ENCODE results near the gene KRTAP13-3. TPM values are rescaled to one million over a fixed set of nuclear protein-coding genes. Genes with fewer than 3 reads are reported as not detected.

KRTAP13-3 gene
- total and polyA plus RNA-seq, 10 of the 15 experiments (the other 5 are each of a cell fraction or from before 2014, with no cell fraction given), result not detected

GRCh38 chr21:30430170-30430655, 4.5 kb upstream of the KRTAP13-3 start, which contains the start of gene KRTAP13-4:
Gene KRTAP13-4 (plus strand): TSS chr21:30430220. CDS start chr21:30430276, 56 bp downstream.
- H3K9me3 ChIP-seq (replicated peaks; ENCODE audit: control insufficient read depth, insufficient read depth, low read length), result no peaks in the 10 kb centered on the region; the same call in 2 of the 3 replicates
- H4K20me1 ChIP-seq (ENCODE audit: control insufficient read depth, insufficient read depth), result no peaks in the 10 kb centered on the region
- FAIRE-seq (no peak), ATAC-seq (no peak), DNase-seq (ENCODE audit: low read depth, low spot score) (no peak)
- H3K4me1 ChIP-seq (ENCODE audit: control insufficient read depth, insufficient read depth, low read length), result no peaks in the 10 kb centered on the region
- no peak within 1 kb of the TSS for H3K9ac ChIP-seq (ENCODE audit: control insufficient read depth, insufficient read depth, low read length)
- no peak within 1 kb of the TSS for H3K4me2 ChIP-seq (ENCODE audit: control insufficient read depth, insufficient read depth)
- no peak within 1 kb of the TSS for H2AFZ ChIP-seq (ENCODE audit: control insufficient read depth, low read depth, low read length)
- BruUV-seq (replicated peaks), result no TSS peak
- CTCF ChIA-PET, result no interaction called here
- 18% methylated on average over 9 of the region's 9 CpGs for WGBS (ENCODE audit: insufficient coverage, insufficient replicate concordance, low lambda C conversion rate, missing lambda C conversion rate)
- POLR2A ChIA-PET, result no interaction called here
- in situ Hi-C loops (cut with MboI), result no loop called here
- H3K79me2 ChIP-seq (ENCODE audit: control insufficient read depth, insufficient read depth, low read length), result no peaks in the 10 kb centered on the region
- no peaks in the 10 kb centered on the region for H3K27me3 ChIP-seq (replicated peaks in 1 of 2; ENCODE audit: control insufficient read depth in 2 of 2, insufficient read depth in 2 of 2, low read length in 1 of 2)
- RAD21 ChIA-PET (ENCODE audit: unreplicated experiment), result no interaction called here
- no peak within 1 kb of the TSS for H3K27ac ChIP-seq (ENCODE audit: control insufficient read depth, insufficient read depth)
- intact Hi-C loops (cut with micrococcal nuclease; ENCODE audit: unreplicated experiment), result loop anchor here (5.0 to 10.0 kb wide), 2 partner anchors 88 to 655 kb away; no protein-coding TSS in a partner anchor
- SMC1A ChIA-PET (ENCODE audit: uncharacterized antibody, unreplicated experiment), result no interaction called here
- H3K4me3 ChIP-seq, result no peak within 1 kb of the TSS
- TF ChIP-seq E4F1 (IDR thresholded peaks at IDR 0.05; ENCODE audit: borderline replicate concordance, partially characterized antibody) (no peak), EP300 (IDR thresholded peaks at IDR 0.05; ENCODE audit: borderline replicate concordance in 1 of 2, control insufficient read depth in 1 of 2, low read depth in 2 of 2, low read length in 2 of 2) (no peak), SREBF1 (IDR thresholded peaks at IDR 0.05; ENCODE audit: low read length) (no peak), MTA2 (IDR thresholded peaks at IDR 0.05; ENCODE audit: low read depth) (no peak), POLR2AphosphoS5 (IDR thresholded peaks at IDR 0.05; ENCODE audit: low read length) (no peak), ZNF217 (IDR thresholded peaks at IDR 0.05) (no peak), KAT2A (conservative IDR thresholded peaks at IDR 0.05; ENCODE audit: control insufficient read depth, low read depth, low read length) (no peak), TAF1 (IDR thresholded peaks at IDR 0.05; ENCODE audit: borderline replicate concordance, low read depth, low read length) (no peak), NFYA (IDR thresholded peaks at IDR 0.05; ENCODE audit: borderline replicate concordance, low read depth, low read length) (no peak), ESRRA (IDR thresholded peaks at IDR 0.05; ENCODE audit: low read length) (no peak), NFXL1 (IDR thresholded peaks at IDR 0.05; ENCODE audit: borderline replicate concordance) (no peak), BHLHE40 (IDR thresholded peaks at IDR 0.05; ENCODE audit: borderline replicate concordance in 1 of 2, low read depth in 2 of 2, low read length in 1 of 2) (no peak)
- TF ChIP-seq, protein P1, sequence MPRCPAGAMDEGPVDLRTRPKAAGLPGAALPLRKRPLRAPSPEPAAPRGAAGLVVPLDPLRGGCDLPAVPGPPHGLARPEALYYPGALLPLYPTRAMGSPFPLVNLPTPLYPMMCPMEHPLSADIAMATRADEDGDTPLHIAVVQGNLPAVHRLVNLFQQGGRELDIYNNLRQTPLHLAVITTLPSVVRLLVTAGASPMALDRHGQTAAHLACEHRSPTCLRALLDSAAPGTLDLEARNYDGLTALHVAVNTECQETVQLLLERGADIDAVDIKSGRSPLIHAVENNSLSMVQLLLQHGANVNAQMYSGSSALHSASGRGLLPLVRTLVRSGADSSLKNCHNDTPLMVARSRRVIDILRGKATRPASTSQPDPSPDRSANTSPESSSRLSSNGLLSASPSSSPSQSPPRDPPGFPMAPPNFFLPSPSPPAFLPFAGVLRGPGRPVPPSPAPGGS (IDR thresholded peaks at IDR 0.05; ENCODE audit: borderline replicate concordance, insufficient read depth, low read depth, low read length, poor library complexity, severe bottlenecking), result no peak
- H3K36me3 ChIP-seq (ENCODE audit: control insufficient read depth in 2 of 2, insufficient read depth in 2 of 2, low read length in 1 of 2), result no peaks in the 10 kb centered on the region
